ENCODE results near the gene JARID2. TPM values are rescaled to one million over a fixed set of nuclear protein-coding genes. Genes with fewer than 3 reads are reported as not detected.

Gene JARID2
- total and polyA plus RNA-seq, 2 of the 8 experiments (the other 6 are each of a cell fraction or from before 2014, with no cell fraction given) = 60.1 to 239 TPM

DNA sequence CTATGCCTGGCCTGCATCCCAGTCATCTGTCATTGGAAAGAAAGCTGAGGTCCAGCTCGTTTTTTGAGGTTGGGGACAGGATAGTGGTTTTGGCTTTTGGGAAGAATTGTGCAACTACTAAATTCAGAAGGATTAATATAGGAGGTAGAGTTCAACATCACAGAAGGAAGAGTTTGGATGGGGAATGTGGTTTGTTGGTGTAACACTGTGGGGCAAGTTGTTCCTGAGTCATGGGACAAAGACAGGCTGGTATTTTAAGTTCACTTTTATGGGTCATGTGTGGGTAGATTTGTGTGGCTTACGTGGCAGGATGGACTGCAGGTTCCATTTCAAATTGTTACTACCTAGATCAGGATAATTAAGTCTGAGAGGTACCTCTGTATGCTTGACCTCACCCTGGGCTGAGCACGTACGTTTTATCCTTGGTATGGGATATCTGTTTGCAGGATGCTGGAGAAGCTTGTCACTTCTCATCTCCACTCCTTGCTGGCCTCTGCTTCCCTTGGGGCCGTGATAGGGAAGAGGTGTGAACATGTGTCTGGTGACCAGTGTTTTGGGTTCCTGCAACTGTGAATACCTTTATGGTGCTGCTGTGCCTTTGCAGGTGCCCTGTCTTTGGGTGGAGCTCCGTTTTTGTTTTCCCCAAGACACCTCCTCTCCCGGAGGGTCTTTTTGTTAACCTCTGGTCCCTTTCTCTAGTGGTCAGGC lies 177.6 kb downstream of the JARID2 start:
- no peak overlapping the region for H3K27ac ChIP-seq (ENCODE audit: low read depth, low read length)

More for the DNA sequence above, 177.6 kb downstream of the JARID2 start:
- Histone ChIP-seq H3K27me3 (replicated peaks in 1 of 4; ENCODE audit: control insufficient read depth in 3 of 4, extremely low read depth in 1 of 4, insufficient read depth in 3 of 4, low read length in 3 of 4) (no peaks in the 10 kb centered on the region), H2AFZ (ENCODE audit: low read length) (no peak overlapping the region), H3K9me3 (ENCODE audit: insufficient read depth in 2 of 2, low read depth in 1 of 2, low read length in 1 of 2) (no peaks in the 10 kb centered on the region), H3K18ac (ENCODE audit: extremely low read depth, low read length) (no peak overlapping the region), H3K36me3 (ENCODE audit: control insufficient read depth in 2 of 4, insufficient read depth in 4 of 4, low read length in 3 of 4) (peaks cover 0 to 13% (median 0%) of the 10 kb centered on the region in 4 experiments; a peak in 3 of 8 replicates), H2BK5ac (ENCODE audit: low read depth, low read length) (no peak overlapping the region), H3K4me3 (ENCODE audit: extremely low read depth in 1 of 4, insufficient read depth in 2 of 4, low read depth in 3 of 4, low read length in 4 of 4) (no peak overlapping the region), H2BK12ac (ENCODE audit: low read depth, low read length) (no peak overlapping the region), H3K4me2 (ENCODE audit: insufficient read depth in 1 of 2, low read depth in 2 of 2, low read length in 2 of 2) (peak overlapping the region in 1 of 2 experiments; percentile 9; a peak in 1 of 4 replicates), H2BK15ac (ENCODE audit: low read length) (no peak overlapping the region), H3K9ac (replicated peaks in 1 of 4; ENCODE audit: extremely low read depth in 1 of 4, low read depth in 3 of 4, low read length in 3 of 4) (no peak overlapping the region), H3K56ac (replicated peaks; ENCODE audit: insufficient read length, low read depth, low read length) (no peak overlapping the region), H3K4ac (replicated peaks; ENCODE audit: insufficient read length, low read depth, low read length) (no peak overlapping the region), H2AK5ac (ENCODE audit: low read depth, low read length) (no peak overlapping the region), H3K4me1 (replicated peaks in 1 of 4; ENCODE audit: control insufficient read depth in 3 of 4, insufficient read depth in 4 of 4, low read length in 3 of 4) (peaks cover 2 to 31% (median 15%) of the 10 kb centered on the region in 4 experiments; a peak in 5 of 7 replicates), H2BK120ac (replicated peaks; ENCODE audit: low read depth, low read length) (no peak overlapping the region), H3K23me2 (ENCODE audit: low read depth, low read length) (no peaks in the 10 kb centered on the region), H3K79me1 (ENCODE audit: low read depth, low read length) (peaks cover 21% of the 10 kb centered on the region), H4K20me1 (replicated peaks in 1 of 2; ENCODE audit: control insufficient read depth in 1 of 2, insufficient read depth in 2 of 2, low read length in 2 of 2) (peaks cover 50 to 61% of the 10 kb centered on the region in 2 experiments), H3K23ac (ENCODE audit: insufficient read length) (no peak overlapping the region), H4K8ac (ENCODE audit: extremely low read depth, insufficient read depth, low read length) (no peak overlapping the region), H3K14ac (ENCODE audit: insufficient read length) (no peak overlapping the region), H3K79me2 (ENCODE audit: control insufficient read depth in 1 of 2, insufficient read depth in 2 of 2, low read length in 2 of 2) (peaks cover 72 to 100% of the 10 kb centered on the region in 2 experiments), H4K91ac (replicated peaks; ENCODE audit: insufficient read length, low read length) (no peak overlapping the region), H2BK20ac (ENCODE audit: low read length) (no peak overlapping the region), H4K5ac (ENCODE audit: insufficient read length, low read depth, low read length) (no peak overlapping the region)
- DNase-seq (ENCODE audit: low read depth in 1 of 2, low spot score in 2 of 2) = no peak
- 82% methylated on average over 7 of the region's 7 CpGs; no CpG with 5 or more reads in 1 of the 2 experiments for WGBS, 2 experiments (ENCODE audit: extremely low coverage in 1 of 2, insufficient coverage in 1 of 2, insufficient read length in 1 of 2, insufficient replicate concordance in 2 of 2, low coverage in 1 of 2, low lambda C conversion rate in 2 of 2, missing lambda C conversion rate in 1 of 2)
- no peak for FAIRE-seq
- peak; percentile 51; the same call in 1 of the 2 replicates for TF ChIP-seq POLR2AphosphoS5 (IDR thresholded peaks at IDR 0.05; ENCODE audit: low read depth, low read length)
- TF ChIP-seq, protein P1, sequence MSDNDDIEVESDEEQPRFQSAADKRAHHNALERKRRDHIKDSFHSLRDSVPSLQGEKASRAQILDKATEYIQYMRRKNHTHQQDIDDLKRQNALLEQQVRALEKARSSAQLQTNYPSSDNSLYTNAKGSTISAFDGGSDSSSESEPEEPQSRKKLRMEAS (IDR thresholded peaks at IDR 0.05) = no peak
- TF ChIP-seq POLR2A (IDR thresholded peaks at IDR 0.05; ENCODE audit: control extremely low read depth in 1 of 2, low read depth in 2 of 2, low read length in 2 of 2) = peak in 1 of 2 experiments; percentile 55; a peak in 1 of 3 replicates
- CTCF ChIA-PET (ENCODE audit: partially characterized antibody) = interaction anchor here (0.6 to 2.8 kb wide), 5 partner anchors 19 to 403 kb away, joined by 3 to 21 read pairs (median 4); no protein-coding TSS in a partner anchor
- POLR2A ChIA-PET (ENCODE audit: partially characterized antibody) = interaction anchor here (0.6 to 1.6 kb wide), 4 partner anchors 10 to 65 kb away, joined by 3 to 6 read pairs (median 4); no protein-coding TSS in a partner anchor
